HG03196 (cell line): ENCODE data around the gene TRPV2.

Experiments used
- ATAC-seq: cut with Tn5 transposase; IDR thresholded peaks from one replicate; pipeline ENCODE4 v1.9.1; 2021; ENCODE audit not compliant: unreplicated experiment

The TRPV2 gene

DNA sequence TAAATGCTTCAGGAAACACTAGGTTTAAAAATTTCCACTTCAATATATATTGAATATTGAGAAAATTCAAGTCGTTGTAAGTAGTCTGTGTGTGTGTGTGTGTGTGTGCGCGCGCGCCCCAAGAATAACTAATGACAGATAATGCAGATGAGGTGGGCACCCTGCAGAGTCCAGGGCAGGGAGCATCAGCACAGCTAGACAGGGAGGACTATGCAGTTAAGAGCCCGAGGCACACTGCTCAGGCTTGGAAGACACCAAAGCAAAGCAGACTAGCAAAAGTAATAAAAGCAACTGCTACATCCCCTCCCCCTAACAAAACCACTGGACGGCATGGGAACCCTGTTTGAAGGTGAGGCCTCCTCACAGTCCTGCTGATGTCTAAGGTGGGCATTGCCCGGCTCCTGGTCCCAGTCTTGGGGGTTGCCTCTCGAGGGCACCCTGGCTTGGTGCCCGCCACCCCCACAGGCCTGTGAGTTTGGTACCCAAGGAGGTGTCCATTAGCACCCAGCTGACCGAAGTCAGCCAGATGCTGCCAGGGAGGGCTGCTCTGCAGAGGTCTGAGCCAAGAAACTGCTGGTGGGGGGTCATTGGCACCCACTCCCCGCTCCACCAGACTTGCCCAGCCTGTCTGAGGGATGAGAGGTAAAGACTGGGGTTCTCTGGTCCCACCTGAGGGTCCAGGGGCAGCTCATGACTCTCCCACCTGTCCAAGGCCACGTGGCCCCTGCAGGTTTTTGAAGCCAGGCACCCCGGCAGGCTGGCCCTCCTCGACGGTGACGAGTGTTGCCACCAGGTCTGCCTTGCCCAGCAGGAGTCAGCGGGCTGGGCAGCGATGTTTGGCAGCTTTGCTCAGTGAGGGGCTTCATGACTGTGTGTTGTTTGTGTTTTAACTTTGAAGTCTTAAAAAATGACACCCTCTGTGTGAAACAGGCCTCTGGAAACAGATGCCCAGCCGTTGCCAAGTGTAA is 58.0 kb downstream of the TRPV2 start:
- ATAC-seq = no peak

DNA sequence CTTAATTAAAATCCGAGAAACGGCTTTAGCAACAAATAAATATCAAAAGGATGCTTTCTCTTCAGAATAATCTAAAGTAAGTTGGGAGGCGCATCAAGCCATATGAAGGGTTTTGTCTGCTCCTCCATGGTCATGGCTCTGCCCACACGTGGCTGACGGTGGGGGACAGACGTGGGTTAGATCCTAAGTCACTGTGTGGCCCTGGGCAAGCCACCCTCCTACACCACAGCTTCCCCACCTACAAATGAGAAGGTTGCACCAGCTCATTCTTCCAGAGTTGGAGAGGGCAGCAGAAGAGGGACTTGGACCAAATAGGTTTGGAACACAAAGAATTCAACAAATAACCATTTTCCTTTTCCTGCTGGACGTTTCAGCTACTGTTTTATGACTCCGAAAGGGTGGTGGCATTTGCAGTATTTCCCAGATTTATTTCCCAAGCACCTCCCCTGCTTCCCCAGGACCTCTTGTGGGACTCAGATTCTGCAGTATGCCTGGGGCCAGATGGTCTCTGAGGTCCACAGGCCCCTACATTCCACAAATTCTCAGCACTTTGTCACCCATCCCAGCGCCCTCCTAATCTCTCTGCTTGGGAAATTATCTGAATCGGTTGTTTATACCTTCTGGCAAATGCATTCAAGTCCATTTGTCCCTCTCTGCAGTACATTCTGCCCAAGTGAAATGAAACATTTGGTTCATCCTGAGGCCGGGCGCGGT is 58.8 kb downstream of the TRPV2 start:
- ATAC-seq = no peak

DNA sequence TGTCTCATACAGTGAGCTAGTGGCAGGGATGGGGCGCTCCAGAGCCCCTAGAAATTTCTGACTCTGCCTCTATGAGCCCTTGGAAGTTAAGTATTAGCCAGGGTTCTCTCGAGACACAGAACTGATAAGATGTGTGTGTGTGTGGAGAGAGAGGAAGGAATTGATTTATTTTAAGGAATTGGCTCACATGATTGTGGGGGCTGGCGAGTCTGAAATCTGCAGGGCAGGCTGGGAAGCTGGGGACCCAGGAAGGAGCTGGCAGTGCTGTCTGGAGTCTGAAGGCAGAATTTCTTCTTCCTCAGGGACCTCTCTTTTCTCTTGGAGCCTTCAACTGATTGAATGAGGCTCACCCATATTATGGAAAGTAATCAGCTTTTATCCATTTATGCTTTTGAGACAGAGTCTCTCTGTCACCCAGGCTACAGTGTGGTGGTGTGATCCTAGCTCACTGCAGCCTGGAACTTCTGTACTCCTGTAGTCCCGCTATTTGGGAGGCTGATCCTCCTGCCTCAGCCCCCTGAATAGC is 59.9 kb downstream of the TRPV2 start:
- ATAC-seq = no peak

DNA sequence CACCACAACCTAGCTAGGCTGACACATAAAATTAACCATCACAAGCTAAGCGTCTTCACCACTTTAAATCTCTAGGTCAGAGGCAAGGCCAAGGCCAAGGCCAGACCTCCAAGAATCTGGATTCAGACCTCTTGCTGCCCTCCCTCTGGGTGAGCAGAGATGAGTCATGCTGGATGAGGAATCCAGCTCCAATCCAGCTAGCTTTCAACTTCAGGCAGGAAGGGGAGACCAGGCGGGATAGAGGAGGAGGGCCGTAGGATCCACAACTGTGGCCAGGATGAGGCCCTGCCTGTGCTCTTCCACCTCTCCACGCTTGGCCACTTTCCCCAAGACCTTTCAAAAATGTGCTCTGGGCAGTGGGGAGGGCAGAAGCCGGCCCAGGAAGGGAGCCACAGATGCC is 61.9 kb downstream of the TRPV2 start:
- ATAC-seq = no peak

DNA sequence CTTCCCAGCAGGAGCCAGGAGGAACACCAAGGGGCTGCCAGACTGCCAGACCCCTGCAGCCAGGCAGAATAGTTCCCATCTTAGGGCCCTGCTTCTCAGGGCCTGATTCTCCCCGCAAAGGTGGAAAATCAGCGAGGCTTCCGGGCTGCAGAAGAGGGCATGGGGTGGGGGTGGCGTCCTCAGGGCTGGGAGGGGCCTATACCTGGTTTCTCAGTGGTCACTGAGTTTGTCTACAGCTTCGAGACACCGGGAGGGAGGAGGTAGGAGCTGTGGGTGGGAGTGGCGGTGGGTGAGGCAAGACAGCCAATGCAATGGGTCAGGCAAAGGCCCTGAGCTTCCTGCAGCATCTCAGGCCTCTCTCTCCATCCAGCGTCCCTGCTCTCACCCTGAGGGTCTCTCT is 62.3 kb downstream of the TRPV2 start:
- ATAC-seq = no peak

DNA sequence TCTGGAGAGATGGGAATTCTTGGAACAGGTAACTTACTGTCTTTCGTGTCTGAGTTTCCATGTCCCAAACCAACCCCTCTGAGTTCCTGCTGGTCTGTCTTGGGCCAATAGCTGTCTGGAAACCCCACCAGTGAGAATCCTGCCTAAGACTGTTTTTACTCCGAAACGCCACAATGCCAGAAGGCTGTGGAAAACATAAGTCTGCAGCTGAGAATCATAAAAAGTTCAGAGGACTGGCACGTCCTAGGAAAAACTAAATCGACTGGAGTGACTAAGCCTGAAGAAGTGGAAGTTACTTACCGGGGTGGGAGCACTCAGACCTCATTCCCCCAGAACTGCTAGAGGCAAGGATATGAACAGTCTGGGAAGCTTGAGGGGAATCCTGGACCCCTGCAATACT is 63.3 kb downstream of the TRPV2 start:
- ATAC-seq = no peak

DNA sequence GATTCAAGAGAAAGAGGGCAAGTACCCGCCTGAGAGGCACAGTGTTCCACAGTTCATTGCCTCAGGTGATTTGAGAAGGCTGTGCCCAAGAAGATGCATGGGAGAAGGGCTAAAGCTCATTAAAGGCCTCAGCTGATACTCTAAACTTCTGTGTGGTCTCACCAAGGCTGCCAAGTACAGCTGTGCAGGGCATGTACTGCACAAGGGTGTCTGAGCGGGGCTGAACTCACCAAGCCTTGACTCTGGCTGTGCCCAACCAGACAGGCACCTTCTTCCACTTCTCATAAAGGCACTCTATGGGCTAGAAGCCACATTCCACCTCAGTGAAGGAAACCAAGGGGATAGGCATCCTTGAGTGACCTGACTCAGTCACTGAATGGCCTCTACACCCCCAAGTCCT is 63.9 kb downstream of the TRPV2 start:
- ATAC-seq = no peak

DNA sequence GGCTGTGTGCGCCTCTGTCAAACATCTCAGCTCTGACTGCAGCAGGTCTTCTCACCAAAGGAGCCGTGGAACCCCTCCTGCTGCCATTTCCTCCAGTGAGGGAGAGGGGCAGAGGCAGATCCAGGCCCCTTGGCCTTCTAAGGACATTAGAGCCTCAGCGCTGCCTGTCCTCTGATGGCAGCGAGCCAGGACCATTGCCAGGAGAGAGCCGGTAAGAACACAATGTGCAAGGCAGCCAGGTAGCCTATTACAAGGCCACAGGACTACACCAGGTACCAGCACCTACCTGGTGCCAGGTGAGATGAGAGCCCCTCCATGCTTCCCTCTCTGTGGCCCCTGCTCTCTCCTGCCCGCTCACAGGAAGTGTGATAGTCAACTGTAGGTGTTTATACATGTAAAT is 65.6 kb downstream of the TRPV2 start:
- no peak for ATAC-seq

DNA sequence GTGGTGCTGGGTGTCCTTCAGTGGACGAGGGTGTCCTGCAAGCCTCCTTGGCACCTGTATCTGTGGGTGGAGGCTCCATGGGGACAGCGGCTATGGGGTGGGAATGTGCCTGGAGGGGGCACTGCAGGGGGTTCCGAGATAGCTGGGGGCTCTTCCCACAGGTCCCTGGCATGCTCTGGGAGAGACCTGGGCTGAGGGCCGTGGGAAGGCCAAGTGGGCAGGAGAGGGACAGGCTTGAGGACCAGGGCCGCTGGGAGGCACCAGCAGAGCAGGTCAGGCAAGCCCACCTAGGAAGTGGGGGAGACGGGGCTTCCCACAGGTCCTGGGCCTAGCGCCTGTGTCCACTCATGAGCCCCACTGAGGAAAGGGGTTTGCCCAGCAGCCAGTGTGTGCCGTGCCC is 66.9 kb downstream of the TRPV2 start:
- no peak for ATAC-seq

DNA sequence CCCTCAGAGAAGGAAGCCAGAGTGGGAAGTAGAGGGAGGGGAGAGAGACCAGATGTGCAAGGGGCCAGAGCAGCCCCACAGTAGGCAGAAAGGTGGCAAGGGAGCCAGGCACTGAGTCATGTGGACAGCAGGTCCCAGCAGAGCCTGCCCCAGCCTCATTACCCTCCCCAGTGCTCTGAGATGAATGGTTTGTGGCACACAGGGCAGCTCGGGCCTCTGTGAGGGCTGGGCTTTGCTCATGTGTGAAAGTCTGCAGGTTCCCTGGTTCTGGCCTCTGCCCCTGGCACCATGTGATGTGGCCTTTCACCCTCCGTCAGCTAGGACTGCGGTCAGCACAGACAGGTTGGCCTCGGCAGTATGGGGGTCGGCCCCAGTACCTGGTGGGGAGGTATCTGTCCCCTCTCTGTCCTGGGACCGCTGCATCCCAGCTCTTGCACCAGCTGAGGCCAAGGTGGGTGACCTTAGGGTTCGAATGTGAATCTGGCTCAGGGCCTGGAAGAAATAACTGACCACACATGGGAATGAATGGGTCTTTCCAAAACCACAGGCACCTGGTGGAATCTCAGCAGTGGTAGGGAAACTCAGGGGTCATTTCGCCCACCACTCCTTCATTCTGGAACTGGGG is 67.8 kb downstream of the TRPV2 start:
- no peak for ATAC-seq

DNA sequence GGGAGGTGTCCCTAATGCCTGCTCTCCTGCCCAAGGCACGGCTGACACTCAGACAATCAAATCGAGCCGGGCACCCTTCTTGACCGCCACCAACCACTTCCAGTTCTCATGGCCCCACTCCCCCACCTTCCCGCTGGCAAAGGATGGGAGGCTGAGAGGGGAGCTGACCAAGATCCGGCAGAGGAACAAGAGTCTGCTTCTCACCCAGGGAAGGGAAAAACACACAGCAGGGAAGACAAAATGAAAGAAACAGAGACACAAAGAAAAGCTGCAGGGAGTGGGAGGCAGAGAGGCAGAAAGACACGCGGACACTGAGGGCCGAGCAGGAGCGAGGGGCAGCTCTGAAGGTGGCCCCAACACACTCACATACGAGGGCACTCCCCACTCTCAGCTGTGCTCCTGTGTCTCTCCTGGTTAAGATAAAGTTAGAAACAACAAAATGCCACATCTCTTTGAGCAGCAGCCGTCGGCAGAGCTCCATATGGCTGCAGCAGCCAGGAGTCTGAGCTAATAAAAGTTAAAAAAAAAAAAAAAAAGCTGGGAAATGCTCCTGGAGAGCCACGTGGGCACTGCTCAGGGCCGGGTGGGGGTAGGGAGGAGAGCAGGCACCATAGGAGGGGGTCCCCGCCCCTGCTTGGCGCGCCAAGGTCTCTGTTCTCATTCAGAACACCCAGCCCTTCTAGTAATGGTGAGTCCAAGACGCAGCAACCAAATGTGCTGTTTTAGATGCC is 69.2 kb downstream of the TRPV2 start:
- ATAC-seq = no peak
